Measurements from ENCODE around the gene COX7A1. TPM values are rescaled to one million over a fixed set of nuclear protein-coding genes. Genes with fewer than 3 reads are reported as not detected.
A peak's percentile ranks its signal among the peaks of the same experiment; 100 is the strongest.

The COX7A1 gene
- total and polyA plus RNA-seq, 10 of the 15 experiments (the other 5 are each of a cell fraction or from before 2014, with no cell fraction given): not detected

- TF ChIP-seq ZBTB40 (IDR thresholded peaks at IDR 0.05; ENCODE audit: borderline replicate concordance) (peak; percentile 35; the same call in 1 of the 2 replicates), ZSCAN29 (IDR thresholded peaks at IDR 0.05) (peak; percentile 58; the same call in 1 of the 2 replicates), USF2 (IDR thresholded peaks at IDR 0.05; ENCODE audit: borderline replicate concordance, low read depth, low read length) (peak; percentile 50), MXI1 (IDR thresholded peaks at IDR 0.05; ENCODE audit: low read depth, low read length) (peak; percentile 99), BCL11A (IDR thresholded peaks at IDR 0.05; ENCODE audit: low read depth, low read length) (no peak), CHD4 (IDR thresholded peaks at IDR 0.05) (no peak), NFYA (IDR thresholded peaks at IDR 0.05; ENCODE audit: borderline replicate concordance, low read depth, low read length) (peak; percentile 9), NBN (IDR thresholded peaks at IDR 0.05) (peak; percentile 69), CBX5 (IDR thresholded peaks at IDR 0.05; ENCODE audit: low read depth) (no peak), EGR1 (IDR thresholded peaks at IDR 0.05; ENCODE audit: borderline replicate concordance in 1 of 2, low read depth in 2 of 2, low read length in 2 of 2) (0 out of 3 replicates have a peak, but pooled peaks of 1 of the 2 experiments have one; percentile 21), ETV6 (conservative IDR thresholded peaks at IDR 0.05 in 1 of 2, IDR thresholded peaks at IDR 0.05 in 1 of 2; ENCODE audit: borderline replicate concordance in 1 of 2, low read depth in 1 of 2) (no peak), SREBF1 (IDR thresholded peaks at IDR 0.05; ENCODE audit: low read length) (no peak), ZBTB4 (CRISPR knock-in tag; IDR thresholded peaks at IDR 0.05) (no peak), TBL1XR1 (IDR thresholded peaks at IDR 0.05; ENCODE audit: low read depth, low read length) (no peak), POLR2AphosphoS2 (IDR thresholded peaks at IDR 0.05; ENCODE audit: low read depth, low read length) (0 out of 2 replicates have a peak, but pooled peaks have one; percentile 56), HDAC2 (IDR thresholded peaks at IDR 0.05) (no peak), STAT3 (IDR thresholded peaks at IDR 0.05; ENCODE audit: low read depth, low read length) (no peak)
- TF ChIP-seq, protein P1, sequence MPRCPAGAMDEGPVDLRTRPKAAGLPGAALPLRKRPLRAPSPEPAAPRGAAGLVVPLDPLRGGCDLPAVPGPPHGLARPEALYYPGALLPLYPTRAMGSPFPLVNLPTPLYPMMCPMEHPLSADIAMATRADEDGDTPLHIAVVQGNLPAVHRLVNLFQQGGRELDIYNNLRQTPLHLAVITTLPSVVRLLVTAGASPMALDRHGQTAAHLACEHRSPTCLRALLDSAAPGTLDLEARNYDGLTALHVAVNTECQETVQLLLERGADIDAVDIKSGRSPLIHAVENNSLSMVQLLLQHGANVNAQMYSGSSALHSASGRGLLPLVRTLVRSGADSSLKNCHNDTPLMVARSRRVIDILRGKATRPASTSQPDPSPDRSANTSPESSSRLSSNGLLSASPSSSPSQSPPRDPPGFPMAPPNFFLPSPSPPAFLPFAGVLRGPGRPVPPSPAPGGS (IDR thresholded peaks at IDR 0.05; ENCODE audit: borderline replicate concordance, insufficient read depth, low read depth, low read length, poor library complexity, severe bottlenecking): no peak
- TF ChIP-seq, protein P2, sequence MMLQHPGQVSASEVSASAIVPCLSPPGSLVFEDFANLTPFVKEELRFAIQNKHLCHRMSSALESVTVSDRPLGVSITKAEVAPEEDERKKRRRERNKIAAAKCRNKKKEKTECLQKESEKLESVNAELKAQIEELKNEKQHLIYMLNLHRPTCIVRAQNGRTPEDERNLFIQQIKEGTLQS (IDR thresholded peaks at IDR 0.05; ENCODE audit: borderline replicate concordance, extremely low read depth, low read depth, low read length): peak; percentile 1; the same call in 1 of the 2 replicates
Measured at GRCh38 chr19:36114721-36115452, 37.4 kb downstream of the COX7A1 start, which contains the start of gene POLR2I (continued).

Data from GM12878 (cell line).